Endothelial cell of umbilical vein (primary cell): ENCODE results near the gene TRAPPC14. TPM values are rescaled to one million over a fixed set of nuclear protein-coding genes. Genes with fewer than 3 reads are reported as not detected.

ENCODE experiments used
- BruUV-seq: library from RNA; stranded (reverse); fragments of 400-500 nt; replicated peaks from 2 replicates; lab custom pipeline; 2021; lab: Mats Ljungman, UMichigan
- CTCF ChIA-PET: fragments of 300-600, 350-600 bp; sonication (Branson Sonifier 250); formaldehyde crosslinking; loops from one replicate; lab custom pipeline; 2021; ENCODE audit warnings: antibody characterized with exemption, inconsistent platforms; lab: Charles Lee
- POLR2A ChIA-PET: fragments of 300-600, 350-600 bp; sonication (Branson Sonifier 250); formaldehyde crosslinking; loops from one replicate; lab custom pipeline; 2021; ENCODE audit warnings: antibody characterized with exemption, inconsistent platforms; lab: Charles Lee
- DNase-seq: peaks from one replicate; pipeline ENCODE4 v3.0.0-alpha.2; 2011; ENCODE audit warnings: low read depth, low spot score
- FAIRE-seq: peaks from 2 replicates; lab custom pipeline; 2011; peaks lifted over from hg19 to GRCh38; lab: Jason Lieb, UNC
- H2AFZ ChIP-seq: 2 replicates; pipeline ENCODE4 v1.6.0; 2012; ENCODE audit warnings: low read depth, low read length, control low read depth, inconsistent platforms
- H3K27ac ChIP-seq: 2 replicates; pipeline ENCODE4 v1.5.1; 2011; ENCODE audit warnings: low read depth, mild to moderate bottlenecking, control low read depth, low read length, moderate library complexity; ENCODE audit not compliant: insufficient read depth
- H3K27me3 ChIP-seq, 2 experiments: 2 replicates each; pipeline versions ENCODE4 v1.6.0 to v1.6.1; 2011; ENCODE audit warnings: low read length in 2 of 2, mixed read lengths in 1 of 2; ENCODE audit not compliant: control insufficient read depth in 2 of 2, insufficient read depth in 2 of 2
- H3K36me3 ChIP-seq, 2 experiments: 2 replicates in 1 of 2; 3 replicates in 1 of 2; pipeline ENCODE4 v1.5.1; 2011; ENCODE audit warnings: low read length in 2 of 2, mild to moderate bottlenecking in 1 of 2, moderate library complexity in 1 of 2; ENCODE audit not compliant: control insufficient read depth in 2 of 2, insufficient read depth in 2 of 2; ENCODE audit errors: extremely low read depth in 1 of 2
- H3K4me1 ChIP-seq: 3 replicates; pipeline ENCODE4 v1.5.1; 2011; ENCODE audit warnings: mild to moderate bottlenecking, low read length; ENCODE audit not compliant: control insufficient read depth, insufficient read depth; ENCODE audit errors: extremely low read depth
- H3K4me2 ChIP-seq: 2 replicates; pipeline ENCODE4 v1.6.1; 2011; ENCODE audit warnings: low read length, control low read depth, mixed read lengths; ENCODE audit not compliant: insufficient read depth
- H3K4me3 ChIP-seq, 3 experiments: fragments of 200-600 bp in 1 of 3; sonication (generic), shearing (Covaris generic) in 1 of 3; replicated peaks in 1 of 3; 2 replicates each; pipeline ENCODE4 v1.5.1; 2011 to 2016; ENCODE audit warnings: control low read depth in 3 of 3, low read length in 3 of 3, mild to moderate bottlenecking in 2 of 3, inconsistent platforms in 1 of 3, low read depth in 1 of 3, moderate library complexity in 1 of 3; ENCODE audit not compliant: insufficient read depth in 1 of 3
- H3K79me2 ChIP-seq: 2 replicates; pipeline ENCODE4 v1.6.0; 2012; ENCODE audit warnings: low read length, inconsistent platforms; ENCODE audit not compliant: control insufficient read depth, insufficient read depth
- H3K9ac ChIP-seq: replicated peaks from 2 replicates; pipeline ENCODE3; 2011; ENCODE audit warnings: low read length, control low read depth; ENCODE audit not compliant: insufficient read depth; ENCODE audit errors: extremely low read depth
- H3K9me1 ChIP-seq: replicated peaks from 3 replicates; pipeline ENCODE4 v1.6.0; 2011; ENCODE audit warnings: mild to moderate bottlenecking, low read length; ENCODE audit not compliant: control insufficient read depth, insufficient read depth; ENCODE audit errors: extremely low read depth
- H3K9me3 ChIP-seq: replicated peaks from 2 replicates; pipeline ENCODE4 v1.5.1; 2012; ENCODE audit warnings: low read length, inconsistent platforms; ENCODE audit not compliant: control insufficient read depth, insufficient read depth
- H4K20me1 ChIP-seq: replicated peaks from 2 replicates; pipeline ENCODE3; 2011; ENCODE audit warnings: mild to moderate bottlenecking, low read length; ENCODE audit not compliant: control insufficient read depth, insufficient read depth; ENCODE audit errors: extremely low read depth
- EZH2 ChIP-seq: IDR thresholded peaks from 2 replicates; pipeline ENCODE4 v1.6.1; 2012; ENCODE audit warnings: borderline replicate concordance, low read depth, mild to moderate bottlenecking, moderate library complexity, low read length, inconsistent platforms; ENCODE audit not compliant: severe bottlenecking
- FOS ChIP-seq: IDR thresholded peaks from 2 replicates; pipeline ENCODE4 v1.6.1; 2011; ENCODE audit warnings: mild to moderate bottlenecking, low read length, moderate library complexity, borderline replicate concordance; ENCODE audit not compliant: insufficient read depth
- GATA2 ChIP-seq: IDR thresholded peaks from 2 replicates; pipeline ENCODE4 v1.7.0; 2011; ENCODE audit warnings: low read depth, mild to moderate bottlenecking, moderate library complexity, mixed read lengths, low read length; ENCODE audit not compliant: insufficient read length, insufficient read depth
- JUN ChIP-seq: IDR thresholded peaks from 2 replicates; pipeline ENCODE4 v1.6.1; 2011; ENCODE audit warnings: borderline replicate concordance, low read depth; ENCODE audit not compliant: insufficient read length, insufficient read depth
- MYC ChIP-seq: IDR thresholded peaks from one replicate; pipeline ENCODE4 v1.6.1; 2011; ENCODE audit warnings: mild to moderate bottlenecking, low read depth, low read length
- POLR2A ChIP-seq: IDR thresholded peaks from 2 replicates; pipeline ENCODE4 v1.6.1; 2012; ENCODE audit warnings: low read depth, mild to moderate bottlenecking, control low read depth, low read length
- POLR2AphosphoS5 ChIP-seq: IDR thresholded peaks from 2 replicates; pipeline ENCODE4 v1.6.1; 2012; ENCODE audit warnings: low read depth, mild to moderate bottlenecking, control low read depth, low read length, moderate library complexity; ENCODE audit not compliant: insufficient read depth
- dilution Hi-C: fragments of 300-500 bp; cut with MboI; formaldehyde crosslinking; loops from one replicate; pipeline ENCODE4 v1.15.0; 2019; ENCODE audit warnings: low sequenced_read_pairs; ENCODE audit not compliant: extremely low pct_ligation_motif_present
- intact Hi-C: fragments of 100-400 bp; cut with micrococcal nuclease; formaldehyde crosslinking; loops from one replicate; pipeline ENCODE4 v1.10.0; 2022
- polyA plus RNA-seq, 4 experiments: library from polyadenylated mRNA; depleted of rRNA in 3 of 4; stranded (reverse) in 3 of 4; unstranded in 1 of 4; fragments of >200 nt; gene quantifications; 2 replicates each; pipeline versions ENCODE4 v1.2.1 to v1.2.3, GENCODE V29; 2011 to 2012; ENCODE audit warnings: missing spikeins in 1 of 4
- total RNA-seq: library from RNA; stranded (reverse); gene quantifications from 2 replicates; pipeline ENCODE4 v1.2.3, GENCODE V29; 2021
- TF ChIP-seq, protein P1 (sequence below), 2 donors: IDR thresholded peaks; 1 replicate in 1 of 2; 2 replicates in 1 of 2; pipeline ENCODE4 v1.5.1; 2011; ENCODE audit warnings: low read length in 2 of 2, mild to moderate bottlenecking in 2 of 2, moderate library complexity in 2 of 2, control low read depth in 1 of 2, inconsistent platforms in 1 of 2, low read depth in 1 of 2; ENCODE audit not compliant: insufficient read depth in 1 of 2; ENCODE audit errors: extremely low read depth in 1 of 2
- TF ChIP-seq, protein P2 (sequence below): IDR thresholded peaks from 2 replicates; pipeline ENCODE4 v1.6.1; 2011; ENCODE audit not compliant: insufficient read depth, insufficient read length

The TRAPPC14 gene
- total and polyA plus RNA-seq, 2 donors (not counting 3 experiments of a cell fraction or from before 2014, with no cell fraction given): 13.3 to 23.0 TPM

DNA sequence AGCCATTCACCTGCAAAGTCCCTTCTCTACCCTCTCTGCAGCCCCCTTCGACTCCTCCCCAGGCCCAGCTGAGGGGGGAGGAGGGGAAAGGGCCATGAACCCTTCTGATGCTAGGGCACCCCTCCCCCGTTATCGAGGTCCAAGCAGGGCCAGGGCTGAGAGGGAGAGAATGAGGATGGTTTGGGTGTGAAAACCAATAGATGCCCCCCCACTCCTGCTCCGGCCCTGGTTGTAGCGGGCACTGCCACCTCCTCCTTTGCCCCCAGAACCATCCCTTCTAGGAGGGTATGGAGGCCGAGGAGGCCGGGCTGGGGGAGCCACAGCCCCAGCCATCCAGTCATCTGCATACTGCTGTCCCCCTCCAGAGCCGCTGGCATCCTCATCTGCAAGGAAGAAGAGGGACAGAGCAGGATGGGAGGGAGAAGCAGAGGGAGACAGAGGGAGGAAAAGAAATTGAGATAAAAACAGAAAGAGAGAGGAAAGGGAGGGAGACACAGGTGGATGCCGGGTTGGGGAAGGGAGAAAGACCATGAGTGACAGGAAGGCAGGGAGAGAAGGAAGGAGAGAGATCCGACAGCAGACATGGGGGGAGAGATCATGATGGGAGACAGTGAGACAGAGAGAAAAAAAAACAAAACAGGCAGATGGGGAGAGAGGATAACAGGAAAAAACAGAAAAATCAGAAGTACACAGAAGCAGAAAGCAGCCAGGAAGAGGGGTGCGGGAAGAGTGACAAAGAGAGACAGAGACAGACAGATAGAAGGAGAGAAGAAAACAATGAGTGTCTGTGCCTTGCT lies 11.8 kb upstream of the TRAPPC14 start:
- peaks cover 4 to 15% of the 10 kb centered on the region in 2 experiments for H3K27me3 ChIP-seq
- no peaks in the 10 kb centered on the region for H3K9me1 ChIP-seq
- BruUV-seq: no TSS peak
- DNase-seq (no peak), FAIRE-seq (no peak)
- dilution Hi-C loops (no loop called here), intact Hi-C loops (no loop called here)
- no peaks in the 10 kb centered on the region for H3K79me2 ChIP-seq
- no peaks in the 10 kb centered on the region for H3K9me3 ChIP-seq
- TF ChIP-seq MYC (no peak), POLR2A (no peak), FOS (no peak), GATA2 (no peak), POLR2AphosphoS5 (no peak), JUN (no peak), EZH2 (no peak)
- TF ChIP-seq, protein P1, sequence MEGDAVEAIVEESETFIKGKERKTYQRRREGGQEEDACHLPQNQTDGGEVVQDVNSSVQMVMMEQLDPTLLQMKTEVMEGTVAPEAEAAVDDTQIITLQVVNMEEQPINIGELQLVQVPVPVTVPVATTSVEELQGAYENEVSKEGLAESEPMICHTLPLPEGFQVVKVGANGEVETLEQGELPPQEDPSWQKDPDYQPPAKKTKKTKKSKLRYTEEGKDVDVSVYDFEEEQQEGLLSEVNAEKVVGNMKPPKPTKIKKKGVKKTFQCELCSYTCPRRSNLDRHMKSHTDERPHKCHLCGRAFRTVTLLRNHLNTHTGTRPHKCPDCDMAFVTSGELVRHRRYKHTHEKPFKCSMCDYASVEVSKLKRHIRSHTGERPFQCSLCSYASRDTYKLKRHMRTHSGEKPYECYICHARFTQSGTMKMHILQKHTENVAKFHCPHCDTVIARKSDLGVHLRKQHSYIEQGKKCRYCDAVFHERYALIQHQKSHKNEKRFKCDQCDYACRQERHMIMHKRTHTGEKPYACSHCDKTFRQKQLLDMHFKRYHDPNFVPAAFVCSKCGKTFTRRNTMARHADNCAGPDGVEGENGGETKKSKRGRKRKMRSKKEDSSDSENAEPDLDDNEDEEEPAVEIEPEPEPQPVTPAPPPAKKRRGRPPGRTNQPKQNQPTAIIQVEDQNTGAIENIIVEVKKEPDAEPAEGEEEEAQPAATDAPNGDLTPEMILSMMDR (IDR thresholded peaks at IDR 0.05; ENCODE audit: extremely low read depth in 1 of 2, insufficient read depth in 1 of 2, low read depth in 1 of 2, low read length in 2 of 2): no peak
- TF ChIP-seq, protein P2, sequence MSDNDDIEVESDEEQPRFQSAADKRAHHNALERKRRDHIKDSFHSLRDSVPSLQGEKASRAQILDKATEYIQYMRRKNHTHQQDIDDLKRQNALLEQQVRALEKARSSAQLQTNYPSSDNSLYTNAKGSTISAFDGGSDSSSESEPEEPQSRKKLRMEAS: no peak
- peaks cover 0 to 3% of the 10 kb centered on the region in 2 experiments for H3K36me3 ChIP-seq
- H3K9ac ChIP-seq: no peak overlapping the region
- CTCF ChIA-PET: interaction anchor here (1.4 kb wide), 1 partner anchor 12 kb away, joined by 3 read pairs; no protein-coding TSS in a partner anchor
- H3K4me1 ChIP-seq: peaks cover 14% of the 10 kb centered on the region
- H3K4me2 ChIP-seq: no peak overlapping the region
- POLR2A ChIA-PET: no interaction called here
- H2AFZ ChIP-seq: no peak overlapping the region
- H3K4me3 ChIP-seq: no peak overlapping the region
- no peaks in the 10 kb centered on the region for H4K20me1 ChIP-seq
- H3K27ac ChIP-seq: no peak overlapping the region
